Activated CD4-positive, alpha-beta T cell treated with anti-CD3 and anti-CD28 coated beads, Interleukin-2, amount 50 U/mL, for 16 hours (primary cell): ENCODE data around the gene CHST8.

ENCODE experiments used
- DNase-seq: peaks from one replicate; pipeline ENCODE4 v3.0.0-alpha.2; 2020

Gene CHST8

DNA sequence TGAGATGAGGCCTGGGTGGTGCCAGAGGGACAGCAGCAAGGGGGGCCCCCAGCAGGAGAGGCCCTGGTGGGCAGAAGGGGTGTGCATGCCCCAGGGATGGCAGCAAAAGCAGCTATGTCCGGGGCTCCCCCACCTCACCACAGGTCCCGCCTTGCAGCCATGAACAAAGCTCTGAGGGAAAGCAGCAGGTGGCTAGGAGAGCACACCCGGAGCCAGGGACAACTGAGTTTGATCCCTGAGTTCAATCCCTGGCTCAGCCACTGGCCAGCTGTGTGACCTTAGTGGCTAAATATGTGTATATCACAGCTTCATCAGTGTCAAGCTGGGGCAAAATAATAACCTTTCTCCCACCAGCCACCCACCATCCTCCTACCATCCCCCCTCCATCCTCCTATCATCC, 127.3 kb downstream of the CHST8 start:
- no peak for DNase-seq

DNA sequence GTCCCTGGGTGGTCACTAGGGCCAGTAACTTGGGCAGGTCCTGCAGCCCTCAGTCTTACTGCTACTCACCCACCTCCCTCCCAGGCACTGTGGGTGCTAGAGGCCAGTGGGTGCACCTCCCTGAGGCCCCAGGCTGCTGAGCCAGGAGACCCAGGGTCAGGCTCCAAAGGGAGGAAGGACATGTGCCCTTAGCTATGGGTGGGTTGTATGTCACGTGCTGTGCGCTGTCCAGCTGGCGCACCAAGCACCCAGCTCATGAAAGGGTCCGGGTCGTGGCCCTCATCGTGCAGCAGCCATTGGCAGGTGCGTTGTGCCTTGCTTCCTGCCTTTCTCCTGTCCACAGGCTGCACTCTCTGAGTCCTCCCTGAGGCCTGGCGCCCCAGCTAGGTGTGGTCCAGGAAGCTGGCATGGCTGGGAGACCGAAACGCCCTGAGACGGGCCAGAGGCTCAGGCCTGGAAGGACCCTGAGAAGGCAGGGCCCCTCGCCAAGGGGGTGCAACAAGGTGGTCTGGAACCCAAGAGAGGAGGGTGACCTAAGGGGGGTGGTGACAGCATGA, 127.9 kb downstream of the CHST8 start:
- DNase-seq = no peak

DNA sequence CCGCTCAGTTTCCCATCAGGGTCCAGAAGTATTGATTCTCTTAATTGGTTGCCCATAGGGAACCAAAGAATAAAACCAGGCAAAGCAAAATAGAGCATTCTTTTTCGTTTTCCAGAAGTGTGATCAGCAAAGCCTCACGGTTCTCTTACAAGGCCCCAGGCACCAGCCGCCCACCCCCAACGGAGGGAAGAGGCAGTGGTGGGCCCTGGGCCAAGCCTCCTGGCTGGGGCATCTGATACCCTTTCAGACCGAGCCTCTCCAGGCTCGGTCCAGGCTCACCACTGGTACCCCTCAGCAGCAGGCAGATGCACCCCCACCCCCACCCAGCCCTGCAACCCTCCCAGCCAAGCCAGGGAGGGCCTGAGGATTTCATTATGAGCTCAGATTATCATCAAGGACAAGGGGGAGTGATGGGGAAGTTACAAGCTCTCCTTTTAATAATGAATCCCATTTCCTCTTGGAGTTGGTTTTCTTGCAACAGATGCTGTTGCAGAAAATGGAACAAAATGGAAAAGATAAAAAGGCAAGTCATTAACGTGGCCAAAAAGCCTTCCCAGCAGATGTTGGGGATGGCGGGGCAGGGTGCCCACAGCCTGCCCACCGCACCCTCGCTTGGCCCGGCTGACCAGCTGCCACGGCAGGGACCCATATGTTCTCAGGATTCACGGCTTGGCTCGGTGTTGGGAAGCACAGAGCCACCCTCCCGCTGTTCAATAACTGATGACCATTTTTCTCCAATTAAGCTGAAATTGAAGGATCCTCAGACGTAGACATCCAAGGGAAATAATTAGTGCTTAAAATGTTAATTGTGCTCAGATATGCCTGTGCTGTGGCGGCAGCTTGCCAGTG, 129.1 kb downstream of the CHST8 start:
- DNase-seq = no peak

DNA sequence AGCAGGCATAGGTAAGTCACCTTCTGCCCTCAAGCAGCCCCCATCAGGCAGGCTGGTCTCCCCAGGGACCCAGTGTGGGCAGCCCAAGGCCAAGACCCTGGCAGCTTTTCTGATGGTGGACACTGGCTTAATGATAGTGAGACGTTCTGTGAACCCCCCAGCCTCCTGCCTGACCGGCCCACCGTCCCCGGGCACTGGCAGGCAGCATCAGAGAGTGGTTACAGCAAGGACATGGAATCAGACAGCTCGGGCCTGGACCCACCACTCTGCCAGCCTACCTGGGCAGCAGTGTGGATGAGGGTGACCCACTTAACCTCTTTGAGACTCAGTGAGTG, 129.7 kb downstream of the CHST8 start:
- DNase-seq = no peak

DNA sequence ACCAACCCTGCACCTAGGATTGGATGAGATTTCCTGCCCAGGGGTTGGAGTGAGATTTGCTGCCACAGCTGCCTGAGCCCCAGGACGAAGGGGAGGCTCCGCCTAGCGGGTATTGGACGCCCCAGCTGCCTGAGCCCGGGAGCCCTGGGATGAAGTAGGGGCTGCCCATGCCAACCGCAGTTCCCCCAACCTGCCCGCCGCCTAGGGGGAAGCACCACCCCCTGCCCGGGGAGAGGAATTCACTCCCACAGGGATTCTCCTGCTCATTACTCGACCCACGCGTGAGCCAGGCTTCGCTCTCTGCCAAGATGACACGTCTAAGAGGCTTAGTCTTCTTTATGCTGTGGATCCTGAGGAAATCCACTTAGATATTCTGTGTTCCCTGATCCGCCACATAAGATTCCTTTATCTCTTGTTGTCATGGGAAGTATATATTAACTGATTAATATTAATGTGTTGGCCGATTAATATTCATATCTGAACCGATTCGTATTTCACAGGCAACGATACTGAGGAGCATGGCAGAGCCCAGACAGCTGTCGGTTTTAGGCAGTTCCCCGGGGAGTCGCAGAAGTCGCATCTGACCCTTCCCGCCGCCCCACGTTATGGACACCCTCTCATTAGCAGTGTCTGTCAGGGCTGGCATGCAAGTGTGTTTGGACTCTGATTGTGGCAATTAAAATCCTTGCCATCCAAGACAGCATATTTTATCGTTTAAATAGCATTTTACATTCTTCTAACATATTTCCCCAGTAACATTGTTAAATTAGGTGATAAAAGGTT, 130.5 kb downstream of the CHST8 start:
- DNase-seq = no peak

DNA sequence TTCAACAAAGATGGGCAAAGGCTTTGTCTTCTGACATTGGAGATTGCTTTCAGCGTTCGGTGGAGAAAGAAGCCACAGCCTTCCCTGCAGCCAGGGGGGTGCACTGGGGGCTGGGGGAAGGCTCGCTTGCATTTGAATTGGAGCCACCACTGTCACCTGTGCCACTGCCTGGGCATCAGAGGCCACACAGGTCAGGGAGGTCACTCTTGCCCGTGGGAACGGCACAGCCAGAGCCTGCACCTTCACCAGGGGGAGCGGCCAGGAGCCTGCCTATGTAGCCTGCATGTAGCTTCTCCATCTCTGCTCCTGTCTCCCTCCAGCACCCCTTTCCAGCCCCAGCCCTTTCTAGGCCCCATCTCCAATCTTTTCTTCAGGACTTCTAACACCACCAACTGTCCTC, 131.2 kb downstream of the CHST8 start:
- DNase-seq = no peak

DNA sequence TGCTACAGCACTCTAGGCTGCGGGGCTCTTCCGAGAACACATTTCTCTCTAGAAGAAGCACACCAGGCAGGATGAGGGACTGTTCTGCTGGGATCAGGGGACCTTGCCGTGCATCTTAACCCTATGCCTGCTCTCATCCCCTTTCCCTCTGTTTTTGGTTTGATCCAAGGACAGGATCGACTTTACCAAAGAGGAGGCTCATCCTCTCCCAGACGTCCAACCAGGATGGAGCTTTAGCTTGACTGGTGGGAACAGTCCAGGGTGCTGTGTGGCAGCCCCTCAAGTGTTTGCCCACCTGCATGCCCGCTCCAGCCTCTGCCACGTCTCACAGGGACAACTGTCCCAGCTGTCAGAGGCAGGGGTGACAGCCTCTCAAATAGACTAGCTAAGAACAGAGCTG, 132.6 kb downstream of the CHST8 start:
- no peak for DNase-seq

DNA sequence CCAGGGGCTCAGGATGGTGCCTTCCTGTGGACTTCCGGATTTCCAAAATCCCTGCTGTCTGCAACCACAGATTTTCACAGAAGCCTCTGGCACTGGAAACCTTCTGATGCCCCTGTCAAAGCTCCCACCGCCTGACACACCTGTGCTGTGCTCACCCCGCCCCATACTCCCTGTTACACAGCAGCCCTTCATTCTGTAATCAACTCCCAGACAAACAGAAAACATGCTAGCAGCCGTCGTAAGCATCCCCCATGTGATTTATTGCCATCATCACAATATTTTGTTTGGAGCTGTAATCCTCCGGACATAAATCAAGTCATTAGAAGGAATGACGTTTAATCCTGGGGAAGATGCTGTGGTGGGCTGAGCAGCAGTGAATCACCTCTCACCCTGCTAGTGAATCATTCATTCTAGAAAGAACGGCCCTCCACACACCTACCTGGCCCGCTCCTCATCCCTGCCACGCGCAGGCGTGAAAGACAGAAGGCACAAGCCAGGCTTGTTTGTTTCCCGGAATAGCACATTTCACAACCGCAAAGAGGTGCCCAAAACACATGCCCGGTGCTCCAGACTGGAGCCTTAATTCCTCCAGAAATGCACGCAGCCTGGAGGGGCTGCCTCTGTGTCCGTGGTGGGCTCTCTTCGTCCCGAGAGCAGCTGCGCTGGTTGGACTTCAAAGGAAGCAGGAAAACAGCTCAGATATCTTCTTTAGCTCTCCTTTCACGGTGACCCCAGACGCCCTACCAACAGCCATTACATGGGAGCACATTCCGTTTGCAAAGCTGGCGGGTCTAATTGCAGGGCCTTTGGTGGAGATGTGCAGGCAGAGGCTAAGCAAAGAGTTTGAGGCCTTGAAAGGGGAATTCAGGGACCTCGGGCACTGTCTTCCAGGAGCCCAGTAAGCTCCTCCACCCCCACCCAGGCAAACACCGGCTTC, 133.6 kb downstream of the CHST8 start:
- no peak for DNase-seq

DNA sequence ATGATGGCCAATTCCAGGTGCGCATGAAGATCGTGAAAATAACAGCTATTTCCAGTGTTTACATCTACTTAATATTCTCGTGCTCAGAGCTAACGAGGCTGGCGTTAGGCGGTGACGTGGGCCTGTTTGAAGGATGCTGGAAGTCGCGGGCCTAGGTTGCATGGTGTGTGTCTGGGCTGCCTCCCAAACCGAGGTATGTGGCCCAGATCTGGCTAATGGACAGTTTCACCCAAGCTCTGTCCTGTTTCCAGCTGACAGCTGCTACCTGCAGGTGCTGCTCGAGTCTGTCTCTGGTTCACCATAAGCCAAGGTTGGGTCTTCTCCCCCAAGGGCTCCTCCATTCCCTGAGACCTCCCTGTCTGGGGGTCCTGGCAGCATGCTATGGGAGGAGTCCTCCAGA, 134.4 kb downstream of the CHST8 start:
- DNase-seq = no peak

DNA sequence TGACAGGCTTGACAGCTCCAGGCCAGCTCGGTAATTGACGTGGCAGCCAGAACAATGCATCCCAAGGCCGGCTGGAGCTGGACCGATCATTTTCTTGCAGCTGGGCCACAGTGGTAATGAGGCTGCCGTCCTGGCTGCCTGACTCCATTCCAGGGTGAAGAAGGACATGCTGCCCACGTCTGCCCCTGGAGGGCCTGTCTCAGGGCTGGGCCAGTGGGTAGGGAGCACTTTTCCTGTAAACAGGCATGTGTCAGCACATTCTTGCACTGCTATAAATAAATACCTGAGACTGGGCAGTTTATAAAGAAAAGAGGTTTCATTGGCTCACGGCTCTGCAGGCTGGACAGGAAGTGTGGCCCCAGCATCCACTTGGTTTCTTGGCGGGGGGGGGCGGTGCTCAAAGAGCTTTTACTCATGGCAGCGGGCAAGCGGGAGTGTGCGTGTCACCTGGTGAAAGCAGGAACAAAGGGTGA, 136.8 kb downstream of the CHST8 start:
- DNase-seq = no peak

DNA sequence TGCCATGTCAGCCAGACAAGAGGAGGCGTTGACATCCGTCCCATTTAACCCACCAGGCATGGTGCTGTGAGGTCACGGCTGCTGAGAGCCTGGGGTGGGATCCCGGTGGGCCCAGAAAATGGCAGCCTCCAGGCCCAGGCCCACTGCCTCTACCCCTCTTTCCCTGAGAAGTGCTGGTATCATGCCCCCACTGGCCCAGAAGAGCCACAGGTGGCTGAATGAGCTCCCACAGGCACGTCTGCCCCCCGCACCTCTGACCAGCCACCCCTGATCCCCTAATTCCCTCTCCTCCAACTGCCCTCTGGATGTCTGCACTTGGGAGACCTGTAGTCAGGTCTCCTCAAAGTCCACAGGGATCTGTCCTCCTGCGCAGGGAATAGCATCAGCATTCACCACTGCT, 137.6 kb downstream of the CHST8 start:
- no peak for DNase-seq

DNA sequence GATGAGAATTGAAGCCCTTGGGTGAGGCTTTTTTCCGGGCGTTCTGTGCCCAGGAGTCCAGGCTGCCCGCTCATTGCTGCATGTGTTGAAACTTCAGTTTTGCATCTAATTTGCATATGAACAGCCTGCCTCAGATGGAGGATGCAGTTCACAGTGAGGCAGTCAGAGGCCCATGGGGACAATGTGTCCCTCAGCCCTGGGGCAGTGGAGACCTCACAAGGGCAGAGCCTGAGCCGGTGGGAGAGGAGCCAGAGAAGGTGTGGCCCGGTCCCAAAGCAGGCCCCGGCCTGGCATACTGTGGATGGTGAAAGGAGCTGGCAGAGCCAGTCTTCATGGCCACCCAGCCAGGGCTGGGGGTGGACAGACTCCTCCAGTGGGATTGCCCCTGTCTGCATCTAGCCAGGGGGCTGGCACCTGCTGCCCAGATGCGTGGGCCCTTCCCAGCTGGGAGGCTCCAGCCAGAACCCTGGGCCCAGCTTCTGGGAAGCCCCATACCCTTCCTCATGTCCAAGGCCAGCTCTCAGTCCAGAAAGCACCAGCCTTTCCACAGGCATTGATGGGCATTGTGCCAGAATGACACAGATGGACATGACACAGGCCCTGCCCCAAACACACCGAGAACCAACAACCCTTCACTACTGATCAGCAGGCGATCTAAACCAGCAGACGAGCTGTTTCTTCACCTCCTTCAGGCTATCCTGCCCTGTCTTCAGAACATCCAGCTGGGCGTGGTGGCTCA, 142.0 kb downstream of the CHST8 start:
- DNase-seq = no peak

DNA sequence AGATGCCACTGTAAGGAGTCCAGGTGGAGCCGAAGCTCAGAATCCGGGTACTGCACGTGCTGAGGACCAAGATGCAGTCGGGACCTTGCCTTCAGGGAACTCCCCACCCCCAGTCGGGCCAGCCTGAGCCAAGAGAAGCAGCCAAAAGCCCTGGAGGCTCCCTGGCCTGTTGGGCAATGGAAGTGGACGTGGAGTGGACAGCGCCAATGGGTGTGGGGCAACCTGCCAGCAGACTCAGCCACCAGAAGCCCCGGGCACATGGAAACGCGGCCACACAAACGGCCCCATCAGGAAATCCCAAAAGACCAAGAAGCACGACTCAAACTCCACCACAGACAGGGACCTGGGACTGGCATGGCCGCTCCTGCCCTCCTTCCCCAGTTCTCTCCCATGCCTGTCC, 144.9 kb downstream of the CHST8 start:
- no peak for DNase-seq

DNA sequence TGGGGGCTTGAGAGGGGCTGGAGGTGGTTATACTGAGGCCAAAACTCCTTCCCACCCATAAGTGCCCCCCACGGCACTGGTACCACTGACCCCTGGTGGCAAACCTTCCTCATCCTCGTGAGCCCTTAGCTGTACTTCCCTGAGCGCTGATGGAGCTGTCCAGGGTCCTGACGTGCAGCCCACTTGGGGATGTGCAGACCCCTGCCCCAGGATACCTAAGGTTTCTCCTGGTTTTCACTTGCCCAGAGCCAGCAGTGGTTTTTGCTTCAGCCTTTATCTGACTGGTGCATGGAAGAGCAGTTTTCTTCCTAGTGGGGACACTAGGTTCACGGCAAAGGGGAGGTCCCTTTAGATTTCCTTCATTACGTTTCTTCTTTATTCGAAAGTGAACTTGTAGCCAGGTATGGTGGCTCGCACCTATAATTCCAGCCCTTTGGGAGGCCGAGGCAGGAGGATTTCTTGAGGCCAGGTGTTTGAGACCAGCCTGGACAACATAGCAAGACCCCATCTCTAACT, 146.2 kb downstream of the CHST8 start:
- DNase-seq = peak; percentile 10

DNA sequence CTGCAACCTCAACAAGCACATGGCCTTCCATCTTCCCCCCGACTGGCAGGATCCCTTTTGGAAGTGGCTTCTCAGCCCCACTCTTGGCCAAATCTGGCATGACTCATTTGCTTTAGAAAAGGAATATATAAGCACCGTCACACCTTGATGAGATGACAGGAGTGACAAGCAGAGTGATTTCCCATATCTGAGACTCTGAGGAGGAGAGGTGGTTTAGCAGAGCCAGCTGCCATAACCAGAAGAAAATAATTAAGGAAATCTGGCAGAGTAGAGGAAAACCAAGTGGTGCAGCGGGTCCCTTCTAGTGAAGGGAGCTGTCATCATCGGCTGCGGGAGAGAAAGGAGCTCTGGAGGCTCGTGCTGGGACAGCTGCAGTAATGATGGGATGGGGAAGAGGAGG, 147.5 kb downstream of the CHST8 start:
- DNase-seq = no peak

DNA sequence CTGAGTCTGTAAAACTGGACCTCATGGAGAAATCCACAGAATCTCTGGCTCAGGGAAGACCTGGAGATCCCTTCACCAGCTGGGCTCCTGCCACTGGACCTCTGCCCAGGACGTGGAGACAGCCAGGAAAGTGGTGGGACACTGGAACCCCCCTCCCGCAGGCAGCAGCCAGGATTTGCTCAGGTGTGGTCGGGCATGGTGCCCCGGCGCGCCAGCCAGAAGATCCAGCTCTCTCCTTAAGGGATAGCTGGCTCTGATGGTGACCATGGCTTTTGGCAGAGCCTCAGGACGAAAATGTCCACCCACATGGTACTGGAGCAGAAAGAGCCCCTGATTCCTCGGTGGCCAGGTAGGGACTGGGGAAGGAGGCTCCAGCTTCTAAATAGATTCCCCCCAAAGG, 148.4 kb downstream of the CHST8 start:
- DNase-seq = no peak

DNA sequence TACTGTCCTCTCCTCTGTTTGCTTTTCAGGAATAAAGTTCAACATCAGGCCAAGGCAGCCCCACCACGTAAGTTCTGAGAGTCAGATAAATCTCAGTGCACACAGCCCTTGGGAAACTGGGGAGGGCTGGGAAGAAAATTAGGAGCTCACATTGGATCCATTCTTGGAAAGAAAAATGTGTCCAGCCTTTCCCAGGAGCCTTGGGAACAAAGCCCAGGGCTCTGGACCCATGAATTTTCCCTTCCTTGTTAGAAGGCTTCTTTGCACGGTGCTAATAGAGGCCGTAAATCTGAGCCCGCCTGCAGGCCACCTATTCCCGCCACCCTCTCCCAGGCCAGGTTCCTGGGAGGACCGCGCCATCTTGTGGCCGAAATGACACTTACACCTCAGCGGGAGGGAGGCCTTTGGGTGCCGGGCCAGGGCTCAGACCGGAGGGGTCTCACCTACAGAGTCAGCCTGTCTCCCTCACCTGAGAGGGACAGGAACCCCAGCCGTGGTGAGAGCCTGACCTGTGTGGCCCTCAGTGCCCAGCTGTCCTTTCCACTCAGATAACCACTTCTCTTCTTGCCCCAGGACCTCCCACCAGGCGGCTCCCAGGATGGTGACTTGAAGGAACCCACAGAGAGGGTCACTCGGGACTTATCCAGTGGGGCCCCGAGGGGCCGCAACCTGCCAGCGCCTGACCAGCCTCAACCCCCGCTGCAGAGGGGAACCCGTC, 149.8 kb downstream of the CHST8 start:
- DNase-seq = peak; percentile 69

DNA sequence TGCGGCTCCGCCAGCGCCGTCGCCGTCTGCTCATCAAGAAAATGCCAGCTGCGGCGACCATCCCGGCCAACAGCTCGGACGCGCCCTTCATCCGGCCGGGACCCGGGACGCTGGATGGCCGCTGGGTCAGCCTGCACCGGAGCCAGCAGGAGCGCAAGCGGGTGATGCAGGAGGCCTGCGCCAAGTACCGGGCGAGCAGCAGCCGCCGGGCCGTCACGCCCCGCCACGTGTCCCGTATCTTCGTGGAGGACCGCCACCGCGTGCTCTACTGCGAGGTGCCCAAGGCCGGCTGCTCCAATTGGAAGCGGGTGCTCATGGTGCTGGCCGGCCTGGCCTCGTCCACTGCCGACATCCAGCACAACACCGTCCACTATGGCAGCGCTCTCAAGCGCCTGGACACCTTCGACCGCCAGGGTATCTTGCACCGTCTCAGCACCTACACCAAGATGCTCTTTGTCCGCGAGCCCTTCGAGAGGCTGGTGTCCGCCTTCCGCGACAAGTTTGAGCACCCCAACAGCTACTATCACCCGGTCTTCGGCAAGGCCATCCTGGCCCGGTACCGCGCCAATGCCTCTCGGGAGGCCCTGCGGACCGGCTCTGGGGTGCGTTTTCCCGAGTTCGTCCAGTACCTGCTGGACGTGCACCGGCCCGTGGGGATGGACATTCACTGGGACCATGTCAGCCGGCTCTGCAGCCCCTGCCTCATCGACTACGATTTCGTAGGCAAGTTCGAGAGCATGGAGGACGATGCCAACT, 150.5 kb downstream of the CHST8 start:
- DNase-seq = no peak

DNA sequence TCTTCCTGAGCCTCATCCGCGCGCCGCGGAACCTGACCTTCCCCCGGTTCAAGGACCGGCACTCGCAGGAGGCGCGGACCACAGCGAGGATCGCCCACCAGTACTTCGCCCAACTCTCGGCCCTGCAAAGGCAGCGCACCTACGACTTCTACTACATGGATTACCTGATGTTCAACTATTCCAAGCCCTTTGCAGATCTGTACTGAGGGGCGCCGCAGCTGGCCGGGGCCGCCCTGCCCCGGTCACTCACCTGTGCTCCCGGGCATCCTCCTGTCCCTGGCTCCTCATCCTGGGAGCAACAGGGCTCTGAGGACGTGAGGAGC, 151.1 kb downstream of the CHST8 start:
- DNase-seq = no peak
